HepG2 (cell line): ENCODE measurements around the gene ITIH1. TPM values are rescaled to one million over a fixed set of nuclear protein-coding genes. Genes with fewer than 3 reads are reported as not detected.

Source experiments
- EED ChIP-seq: sonication (generic); formaldehyde crosslinking; IDR thresholded peaks from 2 replicates; pipeline ENCODE4 v1.5.0; 2020; ENCODE audit warnings: mild to moderate bottlenecking, missing genetic modification reagents
- FOXO1 ChIP-seq: sonication (generic); formaldehyde crosslinking; IDR thresholded peaks from 2 replicates; pipeline ENCODE4 v1.4.0; 2020; ENCODE audit warnings: missing genetic modification reagents
- GABPB1 ChIP-seq: IDR thresholded peaks from 2 replicates; pipeline ENCODE4 v1.6.1; 2016; ENCODE audit warnings: mild to moderate bottlenecking, missing genetic modification reagents, moderate library complexity, missing compliant biosample characterization
- GPN1 ChIP-seq: sonication (generic); formaldehyde crosslinking; IDR thresholded peaks from 2 replicates; pipeline ENCODE4 v1.5.1; 2020; ENCODE audit warnings: missing genetic modification reagents, borderline replicate concordance
- KLF16 ChIP-seq, 2 experiments: sonication (generic) in 1 of 2; formaldehyde crosslinking in 1 of 2; IDR thresholded peaks; 2 replicates each; pipeline versions ENCODE4 v1.6.1 to v1.8.0; 2016 to 2023; ENCODE audit warnings: missing genetic modification reagents in 2 of 2, missing compliant biosample characterization in 1 of 2
- MTA1 ChIP-seq: sonication (generic); formaldehyde crosslinking; IDR thresholded peaks from 2 replicates; pipeline ENCODE4 v1.4.0; 2020; ENCODE audit warnings: missing genetic modification reagents, mild to moderate bottlenecking, borderline replicate concordance
- PHF20 ChIP-seq: sonication (generic); formaldehyde crosslinking; IDR thresholded peaks from 2 replicates; pipeline ENCODE4 v1.5.0; 2020; ENCODE audit warnings: mild to moderate bottlenecking, missing genetic modification reagents
- PHF8 ChIP-seq: sonication (generic); formaldehyde crosslinking; IDR thresholded peaks from 2 replicates; pipeline ENCODE4 v1.5.0; 2020; ENCODE audit warnings: missing genetic modification reagents
- SMARCC2 ChIP-seq: fragments of 450-650 bp; IDR thresholded peaks from 2 replicates; pipeline ENCODE4 v1.6.1; 2017; ENCODE audit warnings: antibody characterized with exemption, mild to moderate bottlenecking
- SRY ChIP-seq: sonication (generic); formaldehyde crosslinking; IDR thresholded peaks from 2 replicates; pipeline ENCODE4 v1.8.0; 2022; ENCODE audit warnings: mild to moderate bottlenecking, missing genetic modification reagents
- ZFP36L1 ChIP-seq: sonication (generic); formaldehyde crosslinking; IDR thresholded peaks from 2 replicates; pipeline ENCODE4 v1.8.0; 2022; ENCODE audit warnings: mild to moderate bottlenecking, missing genetic modification reagents, moderate library complexity
- ZNF614 ChIP-seq: IDR thresholded peaks from 2 replicates; pipeline ENCODE4 v1.6.1; 2018; ENCODE audit warnings: missing biosample characterization, missing genetic modification reagents, inconsistent platforms, borderline replicate concordance
- ZNF746 ChIP-seq: sonication (generic); formaldehyde crosslinking; IDR thresholded peaks from 2 replicates; pipeline ENCODE4 v1.8.0; 2022; ENCODE audit warnings: mild to moderate bottlenecking, missing genetic modification reagents
- ZNF782 ChIP-seq: sonication (generic); formaldehyde crosslinking; IDR thresholded peaks from 2 replicates; pipeline ENCODE4 v1.4.0; 2020; ENCODE audit warnings: missing genetic modification reagents, mild to moderate bottlenecking, borderline replicate concordance
- ZNF850 ChIP-seq: sonication (generic); formaldehyde crosslinking; conservative IDR thresholded peaks from 2 replicates; pipeline ENCODE4 v1.9.0; 2021; ENCODE audit warnings: mild to moderate bottlenecking, missing genetic modification reagents
- polyA plus RNA-seq, 8 experiments: library from polyadenylated mRNA; depleted of rRNA in 3 of 8; stranded (reverse) in 7 of 8; unstranded in 1 of 8; fragments of >200 nt; fragmentation: Illumina TruSeq in 4 of 8; extraction: Trizol in 4 of 8; gene quantifications; 2 replicates each; pipeline versions ENCODE4 v1.2.1 to v1.2.3, GENCODE V29; 2011 to 2016; ENCODE audit warnings: low read depth in 4 of 8, missing spikeins in 1 of 8, mixed read lengths in 1 of 8; ENCODE audit not compliant: insufficient read depth in 1 of 8
- total RNA-seq, 5 experiments: library from RNA; depleted of rRNA; stranded (reverse); fragments of >200 nt; fragmentation: Illumina TruSeq; extraction: Trizol; gene quantifications; 2 replicates each; pipeline ENCODE4 v1.2.3, GENCODE V29; 2016; ENCODE audit warnings: low read depth in 1 of 5
- TF ChIP-seq, protein P1 (sequence below): sonication (generic); formaldehyde crosslinking; IDR thresholded peaks from 2 replicates; pipeline ENCODE4 v1.4.0; 2020; ENCODE audit warnings: mild to moderate bottlenecking, missing genetic modification reagents
- TF ChIP-seq, protein P2 (sequence below): sonication (generic); formaldehyde crosslinking; IDR thresholded peaks from 2 replicates; pipeline ENCODE4 v1.4.0; 2020; ENCODE audit warnings: missing genetic modification reagents
- TF ChIP-seq, protein P3 (sequence below): IDR thresholded peaks from 2 replicates; pipeline ENCODE4 v1.6.1; 2016; ENCODE audit warnings: missing genetic modification reagents, missing compliant biosample characterization
- TF ChIP-seq, protein P4 (sequence below): sonication (generic); formaldehyde crosslinking; conservative IDR thresholded peaks from 2 replicates; pipeline ENCODE4 v1.8.0; 2022; ENCODE audit warnings: missing genetic modification reagents
- TF ChIP-seq, protein P5 (sequence below): IDR thresholded peaks from 2 replicates; pipeline ENCODE4 v1.6.1; 2012; ENCODE audit warnings: inconsistent platforms
- TF ChIP-seq, protein P6 (sequence below): sonication (generic); formaldehyde crosslinking; IDR thresholded peaks from 2 replicates; pipeline ENCODE4 v1.5.1; 2020; ENCODE audit warnings: missing genetic modification reagents, mild to moderate bottlenecking, borderline replicate concordance
- TF ChIP-seq, protein P7 (sequence below): sonication (generic); formaldehyde crosslinking; IDR thresholded peaks from 2 replicates; pipeline ENCODE4 v1.8.0; 2022; ENCODE audit warnings: missing genetic modification reagents, low read depth, mild to moderate bottlenecking, borderline replicate concordance

ITIH1 gene
- total and polyA plus RNA-seq, 2 of the 13 experiments (the other 11 are each of a cell fraction or from before 2014, with no cell fraction given): 12.3 to 19.6 TPM

DNA sequence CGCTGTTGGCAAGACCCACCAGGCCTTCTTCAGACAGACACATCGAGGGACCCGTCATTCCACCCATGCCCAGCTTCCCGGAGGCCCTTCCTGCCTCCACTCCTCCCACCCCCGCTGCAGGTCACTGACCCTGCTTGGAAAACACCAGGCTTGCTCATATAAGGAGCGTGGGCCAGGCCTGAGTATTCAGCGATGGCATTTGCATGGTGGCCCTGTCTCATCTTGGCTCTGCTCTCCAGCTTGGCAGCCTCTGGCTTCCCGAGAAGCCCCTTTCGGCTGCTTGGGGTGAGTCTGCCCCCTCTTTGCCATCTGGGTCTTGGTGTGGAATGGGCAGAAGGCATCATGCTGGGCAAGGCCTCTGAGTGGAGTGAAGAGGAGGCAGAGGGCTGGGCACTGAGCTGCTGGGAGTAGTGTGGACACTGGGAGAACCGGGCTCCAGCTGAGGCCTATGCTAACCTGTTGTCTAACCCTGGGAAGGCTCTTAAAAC is 17.3 kb downstream of the ITIH1 start, which contains the start of gene ITIH3 (continued):
- TF ChIP-seq, protein P1, sequence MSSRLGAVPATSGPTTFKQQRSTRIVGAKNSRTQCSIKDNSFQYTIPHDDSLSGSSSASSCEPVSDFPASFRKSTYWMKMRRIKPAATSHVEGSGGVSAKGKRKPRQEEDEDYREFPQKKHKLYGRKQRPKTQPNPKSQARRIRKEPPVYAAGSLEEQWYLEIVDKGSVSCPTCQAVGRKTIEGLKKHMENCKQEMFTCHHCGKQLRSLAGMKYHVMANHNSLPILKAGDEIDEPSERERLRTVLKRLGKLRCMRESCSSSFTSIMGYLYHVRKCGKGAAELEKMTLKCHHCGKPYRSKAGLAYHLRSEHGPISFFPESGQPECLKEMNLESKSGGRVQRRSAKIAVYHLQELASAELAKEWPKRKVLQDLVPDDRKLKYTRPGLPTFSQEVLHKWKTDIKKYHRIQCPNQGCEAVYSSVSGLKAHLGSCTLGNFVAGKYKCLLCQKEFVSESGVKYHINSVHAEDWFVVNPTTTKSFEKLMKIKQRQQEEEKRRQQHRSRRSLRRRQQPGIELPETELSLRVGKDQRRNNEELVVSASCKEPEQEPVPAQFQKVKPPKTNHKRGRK: no peak
- TF ChIP-seq, protein P2, sequence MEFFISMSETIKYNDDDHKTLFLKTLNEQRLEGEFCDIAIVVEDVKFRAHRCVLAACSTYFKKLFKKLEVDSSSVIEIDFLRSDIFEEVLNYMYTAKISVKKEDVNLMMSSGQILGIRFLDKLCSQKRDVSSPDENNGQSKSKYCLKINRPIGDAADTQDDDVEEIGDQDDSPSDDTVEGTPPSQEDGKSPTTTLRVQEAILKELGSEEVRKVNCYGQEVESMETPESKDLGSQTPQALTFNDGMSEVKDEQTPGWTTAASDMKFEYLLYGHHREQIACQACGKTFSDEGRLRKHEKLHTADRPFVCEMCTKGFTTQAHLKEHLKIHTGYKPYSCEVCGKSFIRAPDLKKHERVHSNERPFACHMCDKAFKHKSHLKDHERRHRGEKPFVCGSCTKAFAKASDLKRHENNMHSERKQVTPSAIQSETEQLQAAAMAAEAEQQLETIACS: no peak
- TF ChIP-seq MTA1 (no peak), ZFP36L1 (CRISPR knock-in tag) (0 out of 2 replicates have a peak, but pooled peaks have one; percentile 52), FOXO1 (peak; percentile 85), SRY (CRISPR knock-in tag) (peak; percentile 52; the same call in 1 of the 2 replicates), GPN1 (CRISPR knock-in tag) (no peak), ZNF782 (no peak), ZNF614 (CRISPR knock-in tag) (peak; percentile 16; the same call in 1 of the 2 replicates), EED (CRISPR knock-in tag) (0 out of 2 replicates have a peak, but pooled peaks have one; percentile 44), SMARCC2 (no peak), ZNF850 (no peak), GABPB1 (peak; percentile 62), KLF16 (CRISPR knock-in tag; IDR thresholded peaks at IDR 0.05) (0 out of 4 replicates have a peak, but pooled peaks of 1 of the 2 experiments have one; percentile 9), PHF8 (CRISPR knock-in tag) (peak; percentile 64), PHF20 (no peak), ZNF746 (peak; percentile 32; the same call in 1 of the 2 replicates)
- TF ChIP-seq, protein P3, sequence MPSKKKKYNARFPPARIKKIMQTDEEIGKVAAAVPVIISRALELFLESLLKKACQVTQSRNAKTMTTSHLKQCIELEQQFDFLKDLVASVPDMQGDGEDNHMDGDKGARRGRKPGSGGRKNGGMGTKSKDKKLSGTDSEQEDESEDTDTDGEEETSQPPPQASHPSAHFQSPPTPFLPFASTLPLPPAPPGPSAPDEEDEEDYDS (CRISPR knock-in tag): peak; percentile 99
- TF ChIP-seq, protein P4, sequence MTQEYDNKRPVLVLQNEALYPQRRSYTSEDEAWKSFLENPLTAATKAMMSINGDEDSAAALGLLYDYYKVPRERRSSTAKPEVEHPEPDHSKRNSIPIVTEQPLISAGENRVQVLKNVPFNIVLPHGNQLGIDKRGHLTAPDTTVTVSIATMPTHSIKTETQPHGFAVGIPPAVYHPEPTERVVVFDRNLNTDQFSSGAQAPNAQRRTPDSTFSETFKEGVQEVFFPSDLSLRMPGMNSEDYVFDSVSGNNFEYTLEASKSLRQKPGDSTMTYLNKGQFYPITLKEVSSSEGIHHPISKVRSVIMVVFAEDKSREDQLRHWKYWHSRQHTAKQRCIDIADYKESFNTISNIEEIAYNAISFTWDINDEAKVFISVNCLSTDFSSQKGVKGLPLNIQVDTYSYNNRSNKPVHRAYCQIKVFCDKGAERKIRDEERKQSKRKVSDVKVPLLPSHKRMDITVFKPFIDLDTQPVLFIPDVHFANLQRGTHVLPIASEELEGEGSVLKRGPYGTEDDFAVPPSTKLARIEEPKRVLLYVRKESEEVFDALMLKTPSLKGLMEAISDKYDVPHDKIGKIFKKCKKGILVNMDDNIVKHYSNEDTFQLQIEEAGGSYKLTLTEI (CRISPR knock-in tag): no peak
- TF ChIP-seq, protein P5, sequence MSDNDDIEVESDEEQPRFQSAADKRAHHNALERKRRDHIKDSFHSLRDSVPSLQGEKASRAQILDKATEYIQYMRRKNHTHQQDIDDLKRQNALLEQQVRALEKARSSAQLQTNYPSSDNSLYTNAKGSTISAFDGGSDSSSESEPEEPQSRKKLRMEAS: peak; percentile 54
- TF ChIP-seq, protein P6, sequence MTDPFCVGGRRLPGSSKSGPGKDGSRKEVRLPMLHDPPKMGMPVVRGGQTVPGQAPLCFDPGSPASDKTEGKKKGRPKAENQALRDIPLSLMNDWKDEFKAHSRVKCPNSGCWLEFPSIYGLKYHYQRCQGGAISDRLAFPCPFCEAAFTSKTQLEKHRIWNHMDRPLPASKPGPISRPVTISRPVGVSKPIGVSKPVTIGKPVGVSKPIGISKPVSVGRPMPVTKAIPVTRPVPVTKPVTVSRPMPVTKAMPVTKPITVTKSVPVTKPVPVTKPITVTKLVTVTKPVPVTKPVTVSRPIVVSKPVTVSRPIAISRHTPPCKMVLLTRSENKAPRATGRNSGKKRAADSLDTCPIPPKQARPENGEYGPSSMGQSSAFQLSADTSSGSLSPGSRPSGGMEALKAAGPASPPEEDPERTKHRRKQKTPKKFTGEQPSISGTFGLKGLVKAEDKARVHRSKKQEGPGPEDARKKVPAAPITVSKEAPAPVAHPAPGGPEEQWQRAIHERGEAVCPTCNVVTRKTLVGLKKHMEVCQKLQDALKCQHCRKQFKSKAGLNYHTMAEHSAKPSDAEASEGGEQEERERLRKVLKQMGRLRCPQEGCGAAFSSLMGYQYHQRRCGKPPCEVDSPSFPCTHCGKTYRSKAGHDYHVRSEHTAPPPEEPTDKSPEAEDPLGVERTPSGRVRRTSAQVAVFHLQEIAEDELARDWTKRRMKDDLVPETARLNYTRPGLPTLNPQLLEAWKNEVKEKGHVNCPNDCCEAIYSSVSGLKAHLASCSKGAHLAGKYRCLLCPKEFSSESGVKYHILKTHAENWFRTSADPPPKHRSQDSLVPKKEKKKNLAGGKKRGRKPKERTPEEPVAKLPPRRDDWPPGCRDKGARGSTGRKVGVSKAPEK (CRISPR knock-in tag): no peak
- TF ChIP-seq, protein P7, sequence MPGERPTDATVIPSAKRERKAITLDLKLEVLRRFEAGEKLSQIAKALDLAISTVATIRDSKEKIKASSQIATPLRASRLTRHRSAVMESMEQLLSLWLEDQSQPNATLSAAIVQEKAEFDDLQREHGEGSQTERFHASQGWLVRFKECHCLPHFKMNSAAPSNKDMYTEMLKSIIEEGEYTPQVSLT (CRISPR knock-in tag): no peak
